CD4-positive, alpha-beta T cell treated with Interleukin-2 at 100 ng/mL for 4 hours (primary cell): ENCODE results near the gene PPP1R7.
"Not testable (repeated sequence)": the region's sequence is repeated elsewhere in the genome, so short reads cannot be mapped to it uniquely, and the experiment has no call there.

Experiments used
- DNase-seq: peaks from one replicate; pipeline ENCODE4 v3.0.0-alpha.2; 2020; ENCODE audit warnings: low spot score

The PPP1R7 gene

DNA sequence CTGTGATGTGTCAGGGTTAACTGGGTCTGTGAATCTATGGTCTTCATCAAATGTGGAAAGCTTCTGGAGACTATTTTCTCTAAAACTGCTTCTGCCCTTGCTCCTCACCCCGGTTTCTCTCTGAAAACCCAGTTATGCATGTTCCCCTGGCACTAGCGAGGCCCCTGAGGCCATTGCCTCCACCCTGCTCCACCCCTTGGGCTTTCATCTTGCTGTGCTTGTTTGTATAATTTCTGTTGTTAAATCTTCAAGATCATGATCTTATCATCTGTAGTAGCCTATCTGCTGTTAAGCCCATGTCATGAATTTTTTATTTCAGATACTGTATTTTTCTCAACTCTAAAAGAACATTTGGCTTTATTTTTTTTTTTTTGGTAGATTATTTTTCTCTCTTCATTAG lies 23.3 kb downstream of the PPP1R7 start:
- DNase-seq = no peak

DNA sequence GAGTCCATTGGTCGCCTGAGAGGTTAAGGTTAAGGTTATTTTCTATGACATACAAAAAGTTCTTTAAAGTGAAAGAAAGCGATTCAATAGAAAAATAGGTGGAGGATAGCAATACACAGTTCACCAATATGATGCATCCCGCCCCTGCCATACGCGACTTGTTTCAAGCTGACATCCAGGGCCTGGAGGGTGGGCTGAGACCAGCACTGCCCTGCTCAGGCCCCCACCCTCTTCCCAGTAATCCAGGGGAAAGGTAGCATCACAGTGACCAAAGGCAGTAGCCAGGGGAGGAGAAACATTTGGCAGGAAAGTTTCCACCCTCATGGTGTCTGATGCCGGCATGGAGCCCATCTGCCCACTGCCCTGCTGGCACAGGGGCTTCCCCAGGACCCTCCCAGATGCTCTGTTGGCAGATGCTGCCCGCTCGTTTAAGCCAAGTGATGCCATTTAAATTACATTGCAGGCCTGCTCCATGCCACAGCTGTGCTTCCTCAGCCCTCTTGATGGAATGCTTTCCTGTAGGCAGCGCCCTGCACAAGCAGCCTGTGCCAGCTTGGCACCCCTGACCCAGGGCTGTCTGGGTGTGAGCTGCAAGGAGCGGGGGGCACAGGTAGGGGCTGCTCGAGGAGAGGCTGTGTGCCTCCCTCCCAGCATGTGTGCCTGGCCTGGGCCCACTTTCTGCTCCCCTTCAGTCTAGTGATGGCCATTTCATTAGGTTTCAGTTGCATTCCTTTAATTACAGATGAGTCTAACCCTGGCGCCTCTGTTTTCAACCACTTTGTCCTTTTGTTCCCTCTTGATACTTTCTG lies 27.5 kb downstream of the PPP1R7 start:
- no peak for DNase-seq

GRCh38 chr2:241178961-241179360 lies 28.7 kb downstream of the PPP1R7 start:
- DNase-seq = no peak

- no peak for DNase-seq
Measured at GRCh38 chr2:241179899-241180298, 29.6 kb downstream of the PPP1R7 start.

- no peak for DNase-seq
Measured at GRCh38 chr2:241180495-241180894, 30.2 kb downstream of the PPP1R7 start.

GRCh38 chr2:241182126-241182525 lies 31.9 kb downstream of the PPP1R7 start:
- DNase-seq = no peak

GRCh38 chr2:241182531-241183133 lies 32.4 kb downstream of the PPP1R7 start:
- no peak for DNase-seq

- no peak for DNase-seq
Measured at GRCh38 chr2:241183221-241183620, 33.0 kb downstream of the PPP1R7 start.

- no peak for DNase-seq
Measured at GRCh38 chr2:241184901-241185300, 34.6 kb downstream of the PPP1R7 start.

DNA sequence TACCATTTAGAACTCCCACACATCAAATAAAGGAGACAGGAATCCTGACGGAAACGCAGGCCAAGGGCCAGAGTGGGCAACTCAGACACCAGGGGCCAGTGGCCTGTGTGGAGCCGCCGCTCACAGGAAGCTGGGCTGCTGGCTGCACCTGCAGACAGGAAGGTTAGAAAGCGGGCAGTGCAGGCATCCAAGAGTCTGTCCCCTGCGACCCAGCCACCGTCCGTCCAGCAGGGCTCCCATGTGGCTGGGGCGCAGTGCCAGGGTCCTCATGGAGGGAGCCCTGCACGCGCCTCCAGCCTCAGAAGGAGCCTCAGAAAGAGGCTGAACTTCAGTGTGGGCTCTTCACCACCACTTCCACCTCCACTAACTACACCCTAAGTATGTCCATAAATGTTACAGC lies 35.7 kb downstream of the PPP1R7 start:
- no peak for DNase-seq

DNA sequence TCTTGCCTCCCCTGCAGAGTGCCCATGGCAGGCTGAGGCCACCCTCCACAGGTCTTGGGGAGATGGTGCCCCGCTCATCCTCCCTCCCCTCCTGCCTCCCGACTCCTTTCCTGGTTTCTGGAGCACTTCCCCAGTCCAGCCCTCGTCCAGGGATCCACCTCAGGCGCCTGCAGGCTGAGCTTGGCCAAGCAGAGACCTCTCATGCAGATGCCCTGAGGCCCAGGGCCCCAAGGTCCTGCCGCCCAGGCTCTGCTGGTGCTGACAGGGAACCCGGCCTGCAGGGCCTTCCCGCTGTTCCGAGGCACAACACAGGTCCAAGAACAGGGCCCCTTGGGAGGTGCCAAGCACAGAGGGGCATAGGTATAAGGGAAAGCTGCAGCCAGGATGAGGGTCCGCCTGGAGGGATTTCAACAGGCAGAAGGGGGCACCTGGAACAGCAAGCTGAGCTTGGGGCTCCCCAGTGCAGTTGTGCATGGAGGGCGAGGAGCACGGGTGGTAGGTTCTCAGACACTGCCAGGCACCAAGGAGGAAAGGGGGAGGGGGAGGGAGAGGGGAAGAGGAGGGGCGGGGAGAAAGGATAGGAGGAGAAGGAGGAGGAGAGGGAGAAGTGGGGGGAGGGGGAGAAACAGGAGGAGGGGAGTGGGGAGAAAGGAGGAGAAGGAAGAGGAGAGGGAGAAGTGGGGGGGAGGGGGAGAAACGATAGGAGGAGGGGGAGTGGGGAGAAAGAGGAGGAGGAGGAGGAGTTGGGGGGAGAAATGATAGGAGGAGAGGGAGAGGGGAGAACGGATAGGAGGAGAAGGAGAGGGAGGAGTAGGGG lies 37.0 kb downstream of the PPP1R7 start:
- no peak for DNase-seq

- no peak for DNase-seq
Measured at GRCh38 chr2:241187918-241188234, 37.6 kb downstream of the PPP1R7 start.

DNA sequence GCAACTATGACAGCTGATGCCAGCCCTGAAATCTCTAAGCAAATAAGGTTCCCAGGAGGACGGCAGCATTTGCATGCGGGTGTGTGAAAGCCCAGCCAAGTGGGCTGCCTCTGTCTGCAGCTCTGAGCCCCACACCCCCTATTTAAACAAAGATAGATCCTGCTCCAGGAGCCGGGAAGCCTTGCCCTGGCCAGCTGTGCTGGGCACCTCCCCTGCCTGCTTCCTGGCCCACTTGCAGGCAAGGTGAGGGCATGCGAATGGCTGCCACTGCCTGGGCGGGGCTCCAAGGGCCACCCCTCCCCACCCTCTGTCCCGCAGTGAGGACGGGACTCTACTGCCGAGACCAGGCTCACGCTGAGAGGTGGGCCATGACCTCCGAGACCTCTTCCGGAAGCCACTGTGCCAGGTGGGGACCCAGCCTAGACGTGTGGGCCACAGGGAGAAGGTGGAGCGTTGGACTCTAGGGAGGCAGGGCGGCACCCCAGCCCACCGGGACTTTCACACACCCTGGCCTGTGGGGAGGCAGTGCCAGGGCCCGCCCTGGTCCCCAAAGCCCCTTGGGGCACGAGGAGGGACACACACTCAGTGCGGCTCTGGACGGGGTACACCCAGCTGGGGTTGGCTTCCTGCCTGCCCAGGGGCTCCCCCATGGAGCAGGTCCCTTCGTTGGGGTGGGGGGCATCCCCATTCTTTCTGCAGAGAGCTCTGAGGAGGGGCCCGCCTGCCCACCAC lies 38.3 kb downstream of the PPP1R7 start, which contains the start of gene ANO7:
TSS of gene ANO7 (plus strand) at position 317 of the 732 bp plus-strand sequence. CDS start 1,387 bp downstream, outside the sequence.
- DNase-seq = no peak

- no peak for DNase-seq
Measured at GRCh38 chr2:241189093-241189855, 39.0 kb downstream of the PPP1R7 start.

DNA sequence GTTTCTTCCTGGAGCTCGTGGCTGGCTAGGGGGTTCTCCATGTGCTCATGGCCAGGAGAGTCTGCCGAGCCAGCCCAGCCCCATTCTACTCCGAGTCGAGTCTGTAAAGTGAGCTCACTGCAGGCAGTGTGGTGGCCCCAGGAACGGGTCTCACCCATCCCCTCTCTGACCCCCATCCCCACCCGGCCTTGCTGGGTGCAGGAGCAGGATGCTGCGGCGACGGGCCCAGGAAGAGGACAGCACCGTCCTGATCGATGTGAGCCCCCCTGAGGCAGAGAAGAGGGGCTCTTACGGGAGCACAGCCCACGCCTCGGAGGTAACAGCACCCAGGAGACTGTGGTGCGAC lies 39.6 kb downstream of the PPP1R7 start:
- no peak for DNase-seq

DNA sequence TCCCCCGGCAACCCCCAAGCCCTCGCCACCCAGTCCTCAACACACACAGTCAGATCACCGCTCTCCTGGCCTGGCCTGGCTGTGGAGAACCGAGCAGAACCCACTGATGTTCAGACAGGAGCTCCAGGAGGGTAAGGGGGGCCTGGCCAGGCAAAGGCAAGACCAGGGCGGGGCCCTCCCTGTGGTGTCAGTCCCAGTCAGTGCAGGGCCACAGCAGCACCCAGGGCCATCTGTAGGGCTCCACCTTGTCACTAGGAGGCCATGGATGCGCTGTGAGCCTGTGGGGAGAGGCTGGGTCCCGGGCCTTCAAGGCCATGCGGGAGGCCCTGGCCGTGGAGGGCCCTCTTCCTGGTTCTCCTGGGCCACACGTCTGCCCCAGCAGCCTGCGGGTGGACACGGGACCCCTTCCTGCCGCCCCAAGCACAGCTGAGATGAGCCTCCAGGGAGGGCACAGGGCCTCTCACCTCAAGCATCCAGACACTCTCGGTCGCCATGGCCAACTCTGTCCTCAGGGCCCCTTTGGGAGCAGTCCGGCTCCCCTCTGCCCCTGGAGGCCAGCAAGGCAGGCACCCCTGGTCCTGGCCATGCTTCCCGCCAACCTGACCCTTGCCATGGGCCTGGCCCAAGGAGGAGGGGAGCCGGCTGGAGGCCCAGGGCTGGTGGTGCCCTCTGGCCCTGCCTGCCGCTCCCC lies 40.2 kb downstream of the PPP1R7 start:
- no peak for DNase-seq

- no peak for DNase-seq
Measured at GRCh38 chr2:241191081-241191480, 40.8 kb downstream of the PPP1R7 start.

DNA sequence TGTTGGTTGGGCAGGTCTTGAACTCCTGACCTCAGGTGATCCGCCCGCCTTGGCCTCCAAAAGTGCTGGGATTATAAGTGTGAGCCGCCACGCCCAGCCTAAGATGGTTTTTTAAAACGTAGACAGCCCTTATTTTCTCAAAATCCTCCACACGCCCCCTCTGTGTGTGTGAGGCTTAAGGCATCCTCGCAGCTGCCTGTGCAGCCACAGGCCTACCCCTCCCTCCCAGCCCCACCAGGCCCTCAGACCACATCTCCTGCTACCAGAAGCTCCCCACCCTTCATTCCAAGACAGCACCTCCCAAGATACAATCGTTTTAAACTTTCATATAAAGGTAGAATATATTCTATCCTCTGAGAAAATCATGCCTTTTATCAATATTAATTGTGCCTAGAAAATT lies 43.0 kb downstream of the PPP1R7 start:
- no peak for DNase-seq

GRCh38 chr2:241194811-241195210 lies 44.5 kb downstream of the PPP1R7 start:
- no peak for DNase-seq

DNA sequence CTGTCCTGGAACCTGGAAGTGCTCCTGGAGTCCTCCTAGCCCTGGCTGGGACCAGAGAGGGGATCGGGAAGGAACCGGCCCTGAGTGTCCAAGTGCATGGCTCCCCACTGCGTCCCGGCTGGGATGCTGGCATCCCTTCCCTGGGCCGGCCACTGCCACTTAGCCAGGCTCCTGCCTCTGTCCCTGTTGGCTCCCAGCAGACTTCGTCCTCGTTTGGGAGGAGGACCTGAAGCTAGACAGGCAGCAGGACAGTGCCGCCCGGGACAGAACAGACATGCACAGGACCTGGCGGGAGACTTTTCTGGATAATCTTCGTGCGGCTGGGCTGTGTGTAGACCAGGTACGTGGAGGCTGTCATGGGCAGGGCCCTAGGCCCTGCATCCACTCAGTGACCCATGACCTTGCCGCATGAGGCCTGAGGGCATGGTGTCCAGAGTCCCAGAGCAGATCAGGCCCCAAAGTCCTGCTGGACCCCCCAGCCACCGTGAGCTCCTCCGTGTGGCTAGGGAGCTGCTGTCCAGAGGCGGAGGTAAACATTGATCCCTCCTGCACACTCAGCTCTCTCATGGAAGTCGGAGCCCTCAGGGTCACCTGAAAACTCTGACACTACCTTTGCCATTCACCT lies 45.4 kb downstream of the PPP1R7 start:
- DNase-seq = no peak

DNA sequence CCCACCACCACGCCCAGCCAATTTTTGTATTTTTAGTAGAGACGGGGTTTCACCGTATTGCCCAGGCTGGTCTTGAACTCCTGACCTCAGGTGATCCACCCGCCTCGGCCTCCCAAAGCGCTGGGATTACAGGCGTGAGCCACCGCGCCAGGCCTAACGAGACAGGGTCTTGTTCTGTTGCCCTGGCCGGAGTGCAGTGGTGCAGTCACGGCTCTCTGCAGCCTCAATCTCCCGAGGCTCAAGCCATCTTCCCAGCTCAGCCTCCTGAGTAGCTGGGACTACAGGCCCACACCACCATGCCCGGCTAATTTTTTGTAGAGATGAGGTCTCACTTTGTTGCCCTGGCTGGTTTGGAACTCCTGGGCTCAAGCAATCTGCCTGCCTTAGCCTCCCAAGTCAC lies 47.0 kb downstream of the PPP1R7 start:
- DNase-seq = not testable (repeated sequence)
